Calu3 (cell line): ENCODE results near the gene DLGAP4. TPM values are rescaled to one million over a fixed set of nuclear protein-coding genes. Genes with fewer than 3 reads are reported as not detected.

Experiments
- BruUV-seq: library from RNA; stranded (reverse); fragments of 400-500 nt; replicated peaks from 2 replicates; lab custom pipeline; 2021; lab: Mats Ljungman, UMichigan
- CTCF ChIA-PET: fragments of 300-600 bp; sonication (Branson Sonifier 250); formaldehyde crosslinking; loops from one replicate; lab custom pipeline; 2022; ENCODE audit warnings: antibody characterized with exemption; lab: Charles Lee
- DNase-seq: peaks from one replicate; pipeline ENCODE4 v3.0.0; 2022
- H3K27ac Mint-ChIP-seq: one replicate; pipeline ENCODE4 v1.8.0; 2022; ENCODE audit warnings: mixed read lengths; ENCODE audit not compliant: unreplicated experiment
- H3K27me3 Mint-ChIP-seq: one replicate; pipeline ENCODE4 v1.8.0; 2022; ENCODE audit warnings: mixed read lengths; ENCODE audit not compliant: unreplicated experiment
- H3K36me3 Mint-ChIP-seq: one replicate; pipeline ENCODE4 v1.8.0; 2022; ENCODE audit warnings: mild to moderate bottlenecking, moderate library complexity, mixed read lengths; ENCODE audit not compliant: insufficient read depth, unreplicated experiment
- H3K4me1 Mint-ChIP-seq: one replicate; pipeline ENCODE4 v1.8.0; 2022; ENCODE audit warnings: mild to moderate bottlenecking, low read depth, mixed read lengths; ENCODE audit not compliant: unreplicated experiment
- H3K4me3 Mint-ChIP-seq: one replicate; pipeline ENCODE4 v1.8.0; 2022; ENCODE audit warnings: mild to moderate bottlenecking, low read depth, moderate library complexity, mixed read lengths; ENCODE audit not compliant: unreplicated experiment
- H3K9me3 Mint-ChIP-seq: one replicate; pipeline ENCODE4 v1.8.0; 2022; ENCODE audit warnings: low read depth, mixed read lengths; ENCODE audit not compliant: unreplicated experiment
- CTCF ChIP-seq: fragments of 200-600 bp; IDR thresholded peaks from one replicate; pipeline ENCODE4 v1.8.0; 2022; ENCODE audit warnings: antibody characterized with exemption; ENCODE audit not compliant: unreplicated experiment
- intact Hi-C: fragments of 100-400 bp; cut with micrococcal nuclease; formaldehyde crosslinking; loops from one replicate; pipeline ENCODE4 v1.10.0; 2022; ENCODE audit not compliant: unreplicated experiment
- total RNA-seq: library from RNA; stranded (reverse); gene quantifications from 2 replicates; pipeline ENCODE4 v1.2.3, GENCODE V29; 2022

The DLGAP4 gene
- total RNA-seq, 1 experiment from 2014 or later, result 66.4 TPM

GRCh38 chr20:36308986-36309385 lies 2.8 kb downstream of the DLGAP4 start:
- BruUV-seq, result no TSS peak
- DNase-seq, result no peak
- Mint-ChIP-seq H3K4me1 (no peaks in the 10 kb centered on the region), H3K4me3 (no peak overlapping the region), H3K9me3 (no peaks in the 10 kb centered on the region), H3K36me3 (no peaks in the 10 kb centered on the region), H3K27ac (no peak overlapping the region), H3K27me3 (peaks cover 90% of the 10 kb centered on the region)
- intact Hi-C loops, result no loop called here
- CTCF ChIA-PET, result interaction anchor here (0.7 kb wide), 1 partner anchor 318 kb away, joined by 8 read pairs; no protein-coding TSS in a partner anchor
- TF ChIP-seq CTCF, result no peak

GRCh38 chr20:36309643-36310042 lies 3.5 kb downstream of the DLGAP4 start:
- no peak for TF ChIP-seq CTCF
- H3K27ac Mint-ChIP-seq, result no peak overlapping the region
- H3K4me1 Mint-ChIP-seq, result peaks cover 4% of the 10 kb centered on the region

GRCh38 chr20:36310215-36310981 lies 4.3 kb downstream of the DLGAP4 start:
- no peak overlapping the region for H3K4me3 Mint-ChIP-seq
- no peak for TF ChIP-seq CTCF
- CTCF ChIA-PET, result interaction anchor here (0.5 to 0.6 kb wide), 2 partner anchors 46 to 50 kb away, joined by 3 to 4 read pairs; no protein-coding TSS in a partner anchor
- H3K27ac Mint-ChIP-seq, result no peak overlapping the region
- peaks cover 11% of the 10 kb centered on the region for H3K4me1 Mint-ChIP-seq
- DNase-seq, result no peak
- H3K27me3 Mint-ChIP-seq, result peaks cover 90% of the 10 kb centered on the region
- no peaks in the 10 kb centered on the region for H3K9me3 Mint-ChIP-seq
- BruUV-seq, result no TSS peak
- intact Hi-C loops, result loop anchor here (10.0 kb wide), 1 partner anchor 64 kb away; no protein-coding TSS in a partner anchor
- H3K36me3 Mint-ChIP-seq, result no peaks in the 10 kb centered on the region

More at GRCh38 chr20:36309643-36310042, 3.5 kb downstream of the DLGAP4 start:
- H3K27me3 Mint-ChIP-seq, result peaks cover 90% of the 10 kb centered on the region
- H3K9me3 Mint-ChIP-seq, result no peaks in the 10 kb centered on the region
- no peaks in the 10 kb centered on the region for H3K36me3 Mint-ChIP-seq
- CTCF ChIA-PET, result no interaction called here
- intact Hi-C loops, result loop anchor here (10.0 kb wide), 1 partner anchor 65 kb away; no protein-coding TSS in a partner anchor
- BruUV-seq, result no TSS peak
- H3K4me3 Mint-ChIP-seq, result no peak overlapping the region
- DNase-seq, result no peak

GRCh38 chr20:36311141-36311853 lies 5.2 kb downstream of the DLGAP4 start:
- intact Hi-C loops, result loop anchor here (10.0 kb wide), 1 partner anchor 64 kb away; no protein-coding TSS in a partner anchor
- peaks cover 11% of the 10 kb centered on the region for H3K4me1 Mint-ChIP-seq
- BruUV-seq, result no TSS peak
- H3K27me3 Mint-ChIP-seq, result peaks cover 95% of the 10 kb centered on the region
- H3K36me3 Mint-ChIP-seq, result no peaks in the 10 kb centered on the region
- H3K4me3 Mint-ChIP-seq, result no peak overlapping the region
- CTCF ChIA-PET, result no interaction called here
- H3K9me3 Mint-ChIP-seq, result no peaks in the 10 kb centered on the region
- TF ChIP-seq CTCF, result no peak
- DNase-seq, result no peak
- no peak overlapping the region for H3K27ac Mint-ChIP-seq
